ENCODE data around the gene RPS6KB1.
"Not testable (repeated sequence)": the region's sequence is repeated elsewhere in the genome, so short reads cannot be mapped to it uniquely, and the experiment has no call there.

The RPS6KB1 gene

GRCh38 chr17:59892924-59893675, at the start of gene RPS6KB1, which contains the start of gene TUBD1:
TSS of gene RPS6KB1 (plus strand) at chr17:59893121. CDS start at chr17:59893185, 64 bp downstream.
TSS of gene TUBD1 (minus strand) at chr17:59892943. CDS start at chr17:59891002, 1,941 bp downstream.
- DNase-seq (ENCODE audit: low spot score) = peak; percentile 100

- DNase-seq (ENCODE audit: low spot score) = no peak
Measured at GRCh38 chr17:59844884-59845594, 47.9 kb upstream of the RPS6KB1 start.

GRCh38 chr17:59845595-59846393, 47.1 kb upstream of the RPS6KB1 start:
- no peak for DNase-seq (ENCODE audit: low spot score)

GRCh38 chr17:59846394-59847165, 46.3 kb upstream of the RPS6KB1 start:
- DNase-seq (ENCODE audit: low spot score) = no peak

GRCh38 chr17:59848385-59848668, 44.6 kb upstream of the RPS6KB1 start:
- DNase-seq (ENCODE audit: low spot score) = no peak

GRCh38 chr17:59848778-59849177, 44.1 kb upstream of the RPS6KB1 start:
- no peak for DNase-seq (ENCODE audit: low spot score)

GRCh38 chr17:59850311-59850710, 42.6 kb upstream of the RPS6KB1 start:
- DNase-seq (ENCODE audit: low spot score) = not testable (repeated sequence)

GRCh38 chr17:59851439-59852375, 41.2 kb upstream of the RPS6KB1 start:
- no peak for DNase-seq (ENCODE audit: low spot score)

- not testable (repeated sequence) for DNase-seq (ENCODE audit: low spot score)
Measured at GRCh38 chr17:59852847-59853167, 40.1 kb upstream of the RPS6KB1 start.

- DNase-seq (ENCODE audit: low spot score) = peak; percentile 69
Measured at GRCh38 chr17:59853168-59853918, 39.6 kb upstream of the RPS6KB1 start.

GRCh38 chr17:59853919-59854729, 38.8 kb upstream of the RPS6KB1 start:
- not testable (repeated sequence) for DNase-seq (ENCODE audit: low spot score)

- no peak for DNase-seq (ENCODE audit: low spot score)
Measured at GRCh38 chr17:59856859-59857794, 35.8 kb upstream of the RPS6KB1 start.

GRCh38 chr17:59858167-59858816, 34.6 kb upstream of the RPS6KB1 start:
- DNase-seq (ENCODE audit: low spot score) = no peak

GRCh38 chr17:59858932-59859331, 34.0 kb upstream of the RPS6KB1 start:
- DNase-seq (ENCODE audit: low spot score) = no peak

- DNase-seq (ENCODE audit: low spot score) = peak; percentile 67
Measured at GRCh38 chr17:59859444-59860025, 33.4 kb upstream of the RPS6KB1 start.

- DNase-seq (ENCODE audit: low spot score) = no peak
Measured at GRCh38 chr17:59863616-59864015, 29.3 kb upstream of the RPS6KB1 start.

- DNase-seq (ENCODE audit: low spot score) = no peak
Measured at GRCh38 chr17:59869941-59870218, 23.0 kb upstream of the RPS6KB1 start.

GRCh38 chr17:59870482-59870881, 22.4 kb upstream of the RPS6KB1 start:
- no peak for DNase-seq (ENCODE audit: low spot score)

All from kidney capillary endothelial cell (primary cell).